ENCODE data around the gene BUD13. TPM values are rescaled to one million over a fixed set of nuclear protein-coding genes. Genes with fewer than 3 reads are reported as not detected.
"Not testable (repeated sequence)": the region's sequence is repeated elsewhere in the genome, so short reads cannot be mapped to it uniquely, and the experiment has no call there.

BUD13 gene
- total RNA-seq, 1 donor from 2014 or later = 27.7 TPM

DNA sequence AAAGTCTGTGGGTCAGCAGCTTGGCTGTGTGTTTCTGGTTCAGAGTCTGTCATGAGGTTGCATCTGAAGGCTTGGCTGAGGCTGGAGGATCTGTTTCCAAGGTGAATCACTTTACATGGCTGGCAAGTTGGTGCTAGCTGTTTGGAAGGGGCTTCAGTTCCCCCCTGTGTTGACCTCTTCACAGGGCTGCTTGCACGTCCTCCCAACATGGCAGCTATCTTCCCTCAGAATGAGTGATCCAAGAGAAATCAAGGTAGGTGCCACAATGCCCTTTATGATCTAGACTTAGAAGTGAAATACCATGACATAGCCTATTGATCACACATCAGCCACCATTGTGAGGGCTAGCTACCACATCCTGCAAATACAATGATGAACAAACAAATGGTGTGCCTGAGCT, 40.4 kb upstream of the BUD13 start:
- H3K4me3 ChIP-seq (ENCODE audit: low read depth, low read length) = no peak overlapping the region
- TF ChIP-seq, protein P1, sequence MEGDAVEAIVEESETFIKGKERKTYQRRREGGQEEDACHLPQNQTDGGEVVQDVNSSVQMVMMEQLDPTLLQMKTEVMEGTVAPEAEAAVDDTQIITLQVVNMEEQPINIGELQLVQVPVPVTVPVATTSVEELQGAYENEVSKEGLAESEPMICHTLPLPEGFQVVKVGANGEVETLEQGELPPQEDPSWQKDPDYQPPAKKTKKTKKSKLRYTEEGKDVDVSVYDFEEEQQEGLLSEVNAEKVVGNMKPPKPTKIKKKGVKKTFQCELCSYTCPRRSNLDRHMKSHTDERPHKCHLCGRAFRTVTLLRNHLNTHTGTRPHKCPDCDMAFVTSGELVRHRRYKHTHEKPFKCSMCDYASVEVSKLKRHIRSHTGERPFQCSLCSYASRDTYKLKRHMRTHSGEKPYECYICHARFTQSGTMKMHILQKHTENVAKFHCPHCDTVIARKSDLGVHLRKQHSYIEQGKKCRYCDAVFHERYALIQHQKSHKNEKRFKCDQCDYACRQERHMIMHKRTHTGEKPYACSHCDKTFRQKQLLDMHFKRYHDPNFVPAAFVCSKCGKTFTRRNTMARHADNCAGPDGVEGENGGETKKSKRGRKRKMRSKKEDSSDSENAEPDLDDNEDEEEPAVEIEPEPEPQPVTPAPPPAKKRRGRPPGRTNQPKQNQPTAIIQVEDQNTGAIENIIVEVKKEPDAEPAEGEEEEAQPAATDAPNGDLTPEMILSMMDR (conservative IDR thresholded peaks at IDR 0.05; ENCODE audit: low read depth, low read length) = no peak
- DNase-seq (ENCODE audit: low read depth) = no peak

DNA sequence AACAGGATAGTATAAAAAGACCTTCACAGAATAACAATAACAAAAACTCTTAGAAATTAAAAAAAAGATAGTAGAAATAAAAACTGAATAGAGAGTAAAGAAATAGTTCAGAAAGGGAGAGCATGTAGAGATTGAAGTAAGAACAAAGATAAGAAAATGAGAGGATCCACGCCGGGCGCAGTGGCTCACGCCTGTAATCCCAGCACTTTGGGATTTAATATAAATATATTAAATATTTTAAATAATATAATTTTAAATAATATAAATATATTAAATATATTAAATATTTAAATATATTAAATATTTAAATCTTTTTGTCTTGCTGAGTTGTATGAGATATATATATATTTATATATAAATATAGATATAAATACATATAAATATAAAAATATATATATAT, 39.3 kb upstream of the BUD13 start:
- TF ChIP-seq, protein P1 (conservative IDR thresholded peaks at IDR 0.05; ENCODE audit: low read depth, low read length) = no peak
- DNase-seq (ENCODE audit: low read depth) = no peak

DNA sequence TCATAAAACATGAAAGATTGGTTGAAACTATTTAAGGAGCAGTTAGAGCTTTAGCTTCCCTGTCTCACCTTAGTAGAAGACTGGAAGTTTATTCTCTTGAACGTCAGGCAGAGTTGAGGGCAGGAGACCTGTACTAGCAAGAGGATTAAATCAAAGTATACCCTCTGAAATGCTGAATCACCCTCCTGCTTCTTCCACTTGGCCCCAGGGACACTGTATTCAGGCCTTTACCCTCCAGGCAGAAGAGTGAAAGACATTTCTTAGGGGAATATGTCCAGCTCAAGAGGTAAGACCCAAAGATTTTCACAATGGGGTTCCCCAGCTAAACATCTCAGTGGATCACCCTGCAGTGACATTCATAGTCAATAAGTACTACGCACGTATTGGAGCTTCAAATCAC, 38.4 kb upstream of the BUD13 start:
- no peak overlapping the region for H3K4me3 ChIP-seq (ENCODE audit: low read depth, low read length)
- TF ChIP-seq, protein P1 (conservative IDR thresholded peaks at IDR 0.05; ENCODE audit: low read depth, low read length) = no peak
- DNase-seq (ENCODE audit: low read depth) = no peak

More for the DNA sequence above, 39.3 kb upstream of the BUD13 start:
- H3K4me3 ChIP-seq (ENCODE audit: low read depth, low read length) = no peak overlapping the region

DNA sequence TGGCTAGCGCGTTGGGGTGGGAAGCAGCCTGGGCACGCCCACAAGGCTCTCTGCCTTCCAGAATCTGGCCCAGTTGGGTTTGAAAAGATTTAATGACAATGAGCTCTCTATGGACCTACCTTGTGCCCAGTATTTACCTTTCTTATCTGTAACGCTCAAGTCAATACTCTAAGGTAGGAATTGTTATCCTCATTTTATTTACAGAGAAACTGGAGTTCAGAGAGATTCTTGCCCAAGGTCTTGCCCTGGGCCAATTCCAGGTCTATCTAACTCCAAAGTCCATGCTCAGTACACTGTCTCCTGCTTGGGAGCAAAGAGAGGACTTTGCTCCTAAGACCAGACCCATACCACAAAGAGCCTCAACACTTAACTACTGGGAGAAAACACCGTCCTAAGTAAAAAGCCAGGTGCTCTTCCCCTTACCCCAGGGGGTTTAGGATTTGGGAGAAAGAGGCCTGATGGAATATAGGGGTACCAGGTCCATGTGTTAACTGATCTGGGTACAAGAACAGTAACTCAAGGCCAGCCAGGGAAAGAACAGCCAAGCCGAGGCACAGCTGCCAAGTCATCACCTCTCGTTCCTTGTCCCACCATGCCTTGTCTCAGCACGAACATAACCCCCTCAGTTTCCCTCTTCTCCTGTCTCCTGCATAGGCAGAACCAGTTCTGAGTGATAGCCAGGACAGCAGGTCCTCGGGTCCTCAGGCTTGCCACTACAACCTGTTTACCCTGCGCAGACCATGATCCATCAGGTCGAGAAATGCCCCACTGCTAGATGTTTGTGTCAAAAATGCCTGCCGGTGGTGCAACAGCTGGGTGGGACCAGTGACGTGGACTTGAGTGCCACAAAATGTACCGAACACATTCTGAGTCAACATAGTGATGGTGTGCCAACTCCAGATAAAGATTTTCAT, 35.7 kb upstream of the BUD13 start:
- TF ChIP-seq, protein P1 (conservative IDR thresholded peaks at IDR 0.05; ENCODE audit: low read depth, low read length) = no peak
- no peak for DNase-seq (ENCODE audit: low read depth)
- no peak overlapping the region for H3K4me3 ChIP-seq (ENCODE audit: low read depth, low read length)

DNA sequence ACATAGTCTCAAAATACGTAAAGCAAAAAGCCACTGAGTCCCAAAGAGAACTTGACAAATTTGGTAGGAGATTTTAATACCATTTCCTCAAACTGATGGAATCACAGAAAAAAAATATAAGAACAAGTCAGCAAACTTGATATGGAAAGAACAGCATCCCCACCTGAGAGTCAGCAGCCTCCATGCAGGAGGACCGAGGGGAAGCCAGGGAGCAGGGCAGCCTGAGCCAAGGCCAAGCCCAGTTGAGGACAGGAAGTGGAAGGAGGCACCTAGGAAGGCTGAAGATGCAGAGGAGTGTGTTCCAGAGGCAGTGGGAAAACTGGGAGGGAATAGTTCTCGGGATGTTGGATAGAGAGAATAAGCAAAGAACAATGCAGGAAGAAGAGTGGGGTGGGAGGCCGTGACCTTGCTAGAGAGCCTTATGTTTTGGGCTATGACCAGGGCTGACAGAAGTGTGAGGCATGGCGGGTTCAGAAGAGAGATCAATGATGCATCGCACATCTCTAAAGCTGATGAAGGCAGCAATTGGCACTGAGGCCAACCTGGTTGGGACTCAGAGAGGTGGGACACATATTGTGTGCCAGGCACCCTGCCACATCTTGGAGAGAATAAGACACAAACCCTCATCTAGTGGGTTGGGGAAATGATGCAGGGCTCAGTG, 34.9 kb upstream of the BUD13 start:
- DNase-seq (ENCODE audit: low read depth) = no peak
- H3K4me3 ChIP-seq (ENCODE audit: low read depth, low read length) = no peak overlapping the region
- TF ChIP-seq, protein P1 (conservative IDR thresholded peaks at IDR 0.05; ENCODE audit: low read depth, low read length) = no peak

DNA sequence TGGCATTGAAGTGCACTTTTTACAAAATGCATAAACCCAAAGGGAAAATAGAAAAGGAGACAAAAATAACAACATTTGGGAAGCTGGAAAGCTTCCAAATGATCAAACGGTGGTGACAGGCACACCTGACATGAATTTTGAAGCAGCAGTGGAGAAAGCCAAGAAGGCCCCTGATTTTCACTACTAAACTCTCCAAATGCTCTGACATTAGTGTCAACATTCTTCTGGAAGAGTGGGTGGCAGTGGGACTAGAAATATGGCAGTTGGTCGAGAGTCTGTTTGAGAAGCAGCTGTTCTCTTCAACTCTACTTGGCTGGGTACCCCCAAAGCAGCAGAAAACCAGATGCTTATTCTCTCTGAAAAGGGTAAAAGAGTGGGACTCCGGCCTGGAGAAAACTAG, 31.2 kb upstream of the BUD13 start:
- H3K4me3 ChIP-seq (ENCODE audit: low read depth, low read length) = no peak overlapping the region
- TF ChIP-seq, protein P1 (conservative IDR thresholded peaks at IDR 0.05; ENCODE audit: low read depth, low read length) = no peak
- no peak for DNase-seq (ENCODE audit: low read depth)

DNA sequence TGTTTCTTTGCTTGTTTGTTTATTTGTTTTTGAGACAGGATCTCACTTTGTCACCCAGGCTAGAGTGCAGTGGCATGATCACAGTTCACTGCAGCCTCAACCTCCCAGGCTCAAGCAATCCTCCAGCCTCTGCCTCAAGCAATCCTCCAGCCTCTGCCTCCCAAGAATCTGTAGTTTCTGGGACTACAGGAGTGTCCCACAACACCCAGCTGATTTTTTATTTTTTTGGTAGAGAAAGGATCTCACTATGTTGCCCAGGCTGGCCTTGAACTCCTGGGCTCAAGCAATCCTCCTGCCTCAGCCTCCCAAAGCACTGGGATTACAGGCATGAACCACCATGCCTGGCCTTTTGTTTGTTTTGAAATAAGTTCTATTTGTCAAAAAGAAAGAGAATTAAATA, 28.9 kb upstream of the BUD13 start:
- DNase-seq (ENCODE audit: low read depth); H3K4me3 ChIP-seq (ENCODE audit: low read depth, low read length): not testable (repeated sequence)
